HCT116 (cell line): Measurements from ENCODE around the gene OR13C3. TPM values are rescaled to one million over a fixed set of nuclear protein-coding genes. Genes with fewer than 3 reads are reported as not detected.

Experiments
- ATAC-seq: fragments of 200-7000 bp; cut with Tn5 transposase; 2 replicates; pipeline ENCODE4 v1.9.1; 2020; ENCODE audit warnings: mild to moderate bottlenecking, moderate library complexity
- BruUV-seq: library from RNA; stranded (reverse); fragments of 400-500 nt; replicated peaks from 2 replicates; lab custom pipeline; 2021; lab: Mats Ljungman, UMichigan
- CTCF ChIA-PET: fragments of 300-600 bp; sonication (Branson Sonifier 250); formaldehyde crosslinking; loops from one replicate; lab custom pipeline; 2021; ENCODE audit warnings: antibody characterized with exemption; lab: Charles Lee
- POLR2A ChIA-PET: fragments of 300-600, 350-600 bp; sonication (Branson Sonifier 250); formaldehyde crosslinking; loops from one replicate; lab custom pipeline; 2021; ENCODE audit warnings: antibody characterized with exemption; lab: Charles Lee
- RAD21 ChIA-PET, 2 experiments: fragments of 300-600 bp; sonication (Branson Sonifier 250); formaldehyde crosslinking; loops; one replicate each; lab custom pipeline; 2023; ENCODE audit warnings: low total read pairs in 2 of 2; ENCODE audit not compliant: uncharacterized antibody in 2 of 2, unreplicated experiment in 2 of 2, low non-redundant PET in 1 of 2; lab: Charles Lee
- DNase-seq: peaks from one replicate; pipeline ENCODE4 v3.0.0-alpha.2; 2010; ENCODE audit warnings: low read depth, low spot score
- H2AFZ ChIP-seq: fragments of 200-600 bp; shearing (Covaris generic), sonication (generic); 2 replicates; pipeline ENCODE4 v1.6.1; 2017; ENCODE audit warnings: low read depth, mixed run types, mixed read lengths, antibody characterized with exemption, low read length; ENCODE audit not compliant: poor library complexity, severe bottlenecking
- H3K27ac ChIP-seq: 2 replicates; pipeline ENCODE4 v1.5.1; 2012; ENCODE audit warnings: low read depth, low read length
- H3K27me3 ChIP-seq: fragments of 200-600 bp; sonication (generic); 2 replicates; pipeline ENCODE4 v1.6.1; 2016; ENCODE audit warnings: mixed run types, low read length, mixed read lengths; ENCODE audit not compliant: insufficient read depth
- H3K36me3 ChIP-seq, 2 experiments: fragments of 200-500 bp in 1 of 2; fragments of 200-600 bp in 1 of 2; sonication (Bioruptor generic) in 1 of 2; sonication (generic) in 1 of 2; 2 replicates each; pipeline versions ENCODE4 v1.5.1 to v1.6.1; 2014 to 2016; ENCODE audit warnings: low read length in 2 of 2, inconsistent platforms in 1 of 2, mixed read lengths in 1 of 2, mixed run types in 1 of 2; ENCODE audit not compliant: insufficient read depth in 2 of 2, control insufficient read depth in 1 of 2
- H3K4me1 ChIP-seq, 2 experiments: fragments of 200-600 bp in 1 of 2; sonication (generic) in 1 of 2; 2 replicates each; pipeline versions ENCODE4 v1.5.1 to v1.6.1; 2012 to 2017; ENCODE audit warnings: low read length in 2 of 2, inconsistent platforms in 1 of 2, mild to moderate bottlenecking in 1 of 2, mixed read lengths in 1 of 2, mixed run types in 1 of 2, moderate library complexity in 1 of 2; ENCODE audit not compliant: insufficient read depth in 2 of 2, control insufficient read depth in 1 of 2
- H3K4me2 ChIP-seq: fragments of 200-600 bp; sonication (generic); 2 replicates; pipeline ENCODE4 v1.6.1; 2017; ENCODE audit warnings: mixed run types, low read length, mixed read lengths
- H3K4me3 ChIP-seq, 2 experiments: fragments of 200-600 bp in 1 of 2; sonication (generic) in 1 of 2; replicated peaks in 1 of 2; 2 replicates each; pipeline ENCODE4 v1.5.1; 2011 to 2016; ENCODE audit warnings: low read length in 2 of 2, control low read depth in 1 of 2, low read depth in 1 of 2, mild to moderate bottlenecking in 1 of 2, mixed read lengths in 1 of 2, mixed run types in 1 of 2
- H3K79me2 ChIP-seq: fragments of 200-600 bp; sonication (generic); 2 replicates; pipeline ENCODE4 v1.6.1; 2017; ENCODE audit warnings: mild to moderate bottlenecking, mixed run types, low read length, moderate library complexity, mixed read lengths; ENCODE audit not compliant: insufficient read depth
- H3K9ac ChIP-seq: fragments of 200-600 bp; sonication (generic); 2 replicates; pipeline ENCODE4 v1.6.1; 2016; ENCODE audit warnings: low read length, mixed read lengths
- H3K9me2 ChIP-seq: fragments of 200-600 bp; sonication (generic), shearing (Covaris generic); 2 replicates; pipeline ENCODE4 v1.6.1; 2017; ENCODE audit warnings: mixed run types, mild to moderate bottlenecking, moderate library complexity; ENCODE audit not compliant: insufficient read depth
- H3K9me3 ChIP-seq, 2 experiments: fragments of 200-500 bp in 1 of 2; fragments of 200-600 bp in 1 of 2; sonication (Bioruptor generic) in 1 of 2; sonication (generic) in 1 of 2; 2 replicates each; pipeline ENCODE4 v1.6.1; 2014 to 2017; ENCODE audit warnings: low read length in 2 of 2, mixed read lengths in 2 of 2, inconsistent platforms in 1 of 2, low read depth in 1 of 2, mild to moderate bottlenecking in 1 of 2, mixed run types in 1 of 2, moderate library complexity in 1 of 2; ENCODE audit not compliant: control insufficient read depth in 1 of 2, insufficient read depth in 1 of 2
- H4K20me1 ChIP-seq: fragments of 200-600 bp; sonication (generic), shearing (Covaris generic); 2 replicates; pipeline ENCODE4 v1.6.1; 2017; ENCODE audit warnings: mixed run types, mild to moderate bottlenecking, moderate library complexity; ENCODE audit not compliant: insufficient read depth
- CBX3 ChIP-seq: IDR thresholded peaks from 2 replicates; pipeline ENCODE4 v1.6.1; 2012; ENCODE audit warnings: low read depth
- CEBPB ChIP-seq: IDR thresholded peaks from 2 replicates; pipeline ENCODE4 v1.6.1; 2012; ENCODE audit warnings: low read depth
- ELF1 ChIP-seq: IDR thresholded peaks from 2 replicates; pipeline ENCODE4 v1.6.1; 2012; ENCODE audit warnings: low read depth, borderline replicate concordance
- EZH2 ChIP-seq: fragments of 200-600 bp; sonication (generic); IDR thresholded peaks from 2 replicates; pipeline ENCODE4 v1.6.1; 2017; ENCODE audit warnings: antibody characterized with exemption, mixed run types
- JUND ChIP-seq: IDR thresholded peaks from 2 replicates; pipeline ENCODE4 v1.6.1; 2012
- RAD21 ChIP-seq: IDR thresholded peaks from 2 replicates; pipeline ENCODE4 v1.6.1; 2012; ENCODE audit warnings: low read depth, mild to moderate bottlenecking
- ZFX ChIP-seq: fragments of 450-650 bp; IDR thresholded peaks from 2 replicates; pipeline ENCODE4 v1.6.1; 2017
- ZNF274 ChIP-seq: fragments of 200-500 bp; sonication (Bioruptor generic); IDR thresholded peaks from 2 replicates; pipeline ENCODE4 v1.6.1; 2014; ENCODE audit warnings: mild to moderate bottlenecking, low read depth, low read length, inconsistent platforms
- intact Hi-C: fragments of 100-400 bp; cut with micrococcal nuclease; formaldehyde crosslinking; loops from 2 replicates; pipeline ENCODE4 v1.10.0; 2022
- total RNA-seq: library from RNA; stranded (reverse); gene quantifications from one replicate; pipeline ENCODE4 v1.2.1, GENCODE V29; 2021; ENCODE audit not compliant: unreplicated experiment
- TF ChIP-seq, protein P1 (sequence below): IDR thresholded peaks from 2 replicates; pipeline ENCODE4 v1.6.1; 2012
- TF ChIP-seq, protein P2 (sequence below), 3 experiments: fragments of 200-600 bp in 1 of 3; sonication (generic) in 1 of 3; IDR thresholded peaks in 2 of 3; conservative IDR thresholded peaks in 1 of 3; 2 replicates each; pipeline ENCODE4 v1.5.1; 2012 to 2017; ENCODE audit warnings: low read depth in 2 of 3, low read length in 2 of 3, antibody characterized with exemption in 1 of 3, borderline replicate concordance in 1 of 3, control low read depth in 1 of 3, mild to moderate bottlenecking in 1 of 3, mixed read lengths in 1 of 3, mixed run types in 1 of 3, moderate library complexity in 1 of 3; ENCODE audit not compliant: insufficient read depth in 1 of 3
- TF ChIP-seq, protein P3 (sequence below): IDR thresholded peaks from 2 replicates; pipeline ENCODE4 v1.6.1; 2012

OR13C3 gene
- total RNA-seq, 1 experiment from 2014 or later: not detected

DNA sequence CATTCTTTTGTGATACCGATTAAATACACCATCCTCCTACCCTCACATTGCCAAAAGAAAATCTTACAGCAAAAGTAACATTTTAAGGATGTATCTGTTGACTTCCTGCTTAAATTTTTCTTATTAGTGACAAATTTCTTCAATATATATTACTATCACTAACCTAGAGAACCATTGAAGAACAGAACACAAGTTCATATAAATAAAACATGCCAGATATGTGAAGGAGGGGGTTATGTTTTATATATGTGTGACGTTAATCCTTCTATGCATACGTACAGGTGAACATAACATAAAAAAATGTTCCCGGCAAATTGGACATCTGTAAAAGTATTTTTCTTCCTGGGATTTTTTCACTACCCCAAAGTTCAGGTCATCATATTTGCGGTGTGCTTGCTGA lies 32.7 kb downstream of the OR13C3 start, which contains the start of gene OR13F1:
Gene OR13F1, plus strand, starts transcription at position 301 of the 400 bp plus-strand sequence. Its CDS starts 0 bp downstream, at position 301.
- H3K27me3 ChIP-seq: no peaks in the 10 kb centered on the region
- no peaks in the 10 kb centered on the region for H3K4me1 ChIP-seq
- no TSS peak for BruUV-seq
- POLR2A ChIA-PET: no interaction called here
- intact Hi-C loops: no loop called here
- H3K4me2 ChIP-seq: no peak within 1 kb of the TSS
- RAD21 ChIA-PET: no interaction called here
- no peak within 1 kb of the TSS for H3K27ac ChIP-seq
- TF ChIP-seq CEBPB (no peak), JUND (no peak), CBX3 (no peak), ZFX (no peak), RAD21 (no peak)
- TF ChIP-seq, protein P1, sequence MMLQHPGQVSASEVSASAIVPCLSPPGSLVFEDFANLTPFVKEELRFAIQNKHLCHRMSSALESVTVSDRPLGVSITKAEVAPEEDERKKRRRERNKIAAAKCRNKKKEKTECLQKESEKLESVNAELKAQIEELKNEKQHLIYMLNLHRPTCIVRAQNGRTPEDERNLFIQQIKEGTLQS: no peak
- H2AFZ ChIP-seq: no peak within 1 kb of the TSS
- ATAC-seq (no peak), DNase-seq (no peak)
- no peak within 1 kb of the TSS for H3K4me3 ChIP-seq
- CTCF ChIA-PET: no interaction called here
- no peaks in the 10 kb centered on the region for H3K9me3 ChIP-seq
- no peaks in the 10 kb centered on the region for H3K36me3 ChIP-seq
- no peaks in the 10 kb centered on the region for H3K79me2 ChIP-seq
- H3K9ac ChIP-seq: no peak within 1 kb of the TSS
- no peaks in the 10 kb centered on the region for H3K9me2 ChIP-seq
- H4K20me1 ChIP-seq: no peaks in the 10 kb centered on the region

DNA sequence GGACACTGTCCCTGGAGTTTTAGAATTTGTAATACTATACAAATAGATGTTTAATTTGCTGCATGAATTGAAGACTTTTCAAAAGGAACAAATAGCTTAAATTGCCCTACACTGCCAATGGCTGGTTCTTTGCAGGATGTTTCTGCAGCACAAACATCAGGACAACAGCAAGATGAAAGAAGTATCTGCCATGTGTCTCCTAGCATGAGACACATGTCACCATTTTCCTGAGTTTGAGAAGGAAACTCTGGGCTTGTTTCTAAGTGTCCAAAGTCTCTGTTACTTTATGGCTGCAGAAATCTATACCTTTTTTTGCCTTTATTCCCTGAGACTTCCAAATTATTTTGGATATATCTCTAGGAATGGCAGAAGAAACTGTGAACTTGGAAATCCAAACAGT lies 33.2 kb downstream of the OR13C3 start:
- no peaks in the 10 kb centered on the region for H3K9me2 ChIP-seq
- CTCF ChIA-PET: no interaction called here
- no TSS peak for BruUV-seq

More for the DNA sequence above, 33.2 kb downstream of the OR13C3 start:
- intact Hi-C loops: no loop called here
- RAD21 ChIA-PET: no interaction called here
- Histone ChIP-seq H3K27ac (no peak overlapping the region), H4K20me1 (no peaks in the 10 kb centered on the region), H3K4me3 (no peak overlapping the region)
- TF ChIP-seq ELF1: no peak
- TF ChIP-seq, protein P2, sequence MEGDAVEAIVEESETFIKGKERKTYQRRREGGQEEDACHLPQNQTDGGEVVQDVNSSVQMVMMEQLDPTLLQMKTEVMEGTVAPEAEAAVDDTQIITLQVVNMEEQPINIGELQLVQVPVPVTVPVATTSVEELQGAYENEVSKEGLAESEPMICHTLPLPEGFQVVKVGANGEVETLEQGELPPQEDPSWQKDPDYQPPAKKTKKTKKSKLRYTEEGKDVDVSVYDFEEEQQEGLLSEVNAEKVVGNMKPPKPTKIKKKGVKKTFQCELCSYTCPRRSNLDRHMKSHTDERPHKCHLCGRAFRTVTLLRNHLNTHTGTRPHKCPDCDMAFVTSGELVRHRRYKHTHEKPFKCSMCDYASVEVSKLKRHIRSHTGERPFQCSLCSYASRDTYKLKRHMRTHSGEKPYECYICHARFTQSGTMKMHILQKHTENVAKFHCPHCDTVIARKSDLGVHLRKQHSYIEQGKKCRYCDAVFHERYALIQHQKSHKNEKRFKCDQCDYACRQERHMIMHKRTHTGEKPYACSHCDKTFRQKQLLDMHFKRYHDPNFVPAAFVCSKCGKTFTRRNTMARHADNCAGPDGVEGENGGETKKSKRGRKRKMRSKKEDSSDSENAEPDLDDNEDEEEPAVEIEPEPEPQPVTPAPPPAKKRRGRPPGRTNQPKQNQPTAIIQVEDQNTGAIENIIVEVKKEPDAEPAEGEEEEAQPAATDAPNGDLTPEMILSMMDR (IDR thresholded peaks at IDR 0.05 in 2 of 3, conservative IDR thresholded peaks at IDR 0.05 in 1 of 3; ENCODE audit: borderline replicate concordance in 1 of 3, insufficient read depth in 1 of 3, low read depth in 2 of 3, low read length in 2 of 3): no peak
- TF ChIP-seq EZH2: no peak
- TF ChIP-seq ZNF274: no peak
- TF ChIP-seq, protein P3, sequence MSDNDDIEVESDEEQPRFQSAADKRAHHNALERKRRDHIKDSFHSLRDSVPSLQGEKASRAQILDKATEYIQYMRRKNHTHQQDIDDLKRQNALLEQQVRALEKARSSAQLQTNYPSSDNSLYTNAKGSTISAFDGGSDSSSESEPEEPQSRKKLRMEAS: no peak
- TF ChIP-seq, all 23 proteins: peak for 0
- H3K4me1 ChIP-seq: no peaks in the 10 kb centered on the region
- no peak overlapping the region for H3K9ac ChIP-seq
- H3K9me3 ChIP-seq: no peaks in the 10 kb centered on the region
- no peak overlapping the region for H2AFZ ChIP-seq
- POLR2A ChIA-PET: no interaction called here
- H3K4me2 ChIP-seq: no peak overlapping the region
- H3K27me3 ChIP-seq: no peaks in the 10 kb centered on the region
- H3K36me3 ChIP-seq: no peaks in the 10 kb centered on the region
- DNase-seq (no peak), ATAC-seq (no peak)
- H3K79me2 ChIP-seq: no peaks in the 10 kb centered on the region
